ENCODE results near the gene DCUN1D4.
A peak's percentile ranks its signal among the peaks of the same experiment; 100 is the strongest.
"Not testable (repeated sequence)": the region's sequence is repeated elsewhere in the genome, so short reads cannot be mapped to it uniquely, and the experiment has no call there.

DCUN1D4 gene

DNA sequence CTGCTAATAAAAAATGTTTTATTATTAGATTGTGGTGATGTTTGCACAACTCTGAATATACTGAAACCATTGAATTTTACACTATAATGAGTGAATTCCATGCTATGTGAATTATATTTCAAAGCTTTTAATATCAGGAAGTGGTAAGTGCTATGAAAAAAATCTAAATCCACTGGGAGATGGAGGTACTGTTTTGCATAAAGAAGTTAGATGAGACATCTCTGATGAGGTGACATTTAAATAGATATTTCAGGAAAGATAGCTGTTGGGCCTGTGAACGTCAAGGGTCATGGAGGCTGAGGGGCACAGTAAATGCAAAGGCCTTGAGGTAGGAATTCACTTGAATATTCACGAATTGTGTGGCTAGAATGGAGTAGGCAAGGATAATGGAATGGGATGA, 12.3 kb downstream of the DCUN1D4 start:
- no peak for DNase-seq (ENCODE audit: low spot score)

DNA sequence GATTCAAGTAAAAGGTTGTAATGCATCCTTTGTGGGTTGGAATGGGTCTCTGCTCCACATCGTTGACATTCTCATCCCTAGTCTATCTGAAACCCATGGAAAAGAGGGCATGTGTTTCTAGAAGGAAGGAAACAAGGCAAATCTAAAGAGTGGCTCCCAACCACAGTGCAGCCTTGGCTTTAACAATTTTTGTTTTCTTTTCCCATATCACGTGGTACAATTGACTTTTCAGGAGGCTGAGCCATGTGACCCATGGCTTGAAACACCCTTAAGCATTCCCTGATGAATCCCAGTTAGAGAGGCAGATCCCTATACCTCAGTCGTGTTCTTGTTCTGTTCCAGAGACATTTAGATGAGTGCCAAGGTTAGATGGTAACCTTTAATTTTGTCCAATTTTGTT, 12.8 kb downstream of the DCUN1D4 start:
- DNase-seq (ENCODE audit: low spot score) = no peak

DNA sequence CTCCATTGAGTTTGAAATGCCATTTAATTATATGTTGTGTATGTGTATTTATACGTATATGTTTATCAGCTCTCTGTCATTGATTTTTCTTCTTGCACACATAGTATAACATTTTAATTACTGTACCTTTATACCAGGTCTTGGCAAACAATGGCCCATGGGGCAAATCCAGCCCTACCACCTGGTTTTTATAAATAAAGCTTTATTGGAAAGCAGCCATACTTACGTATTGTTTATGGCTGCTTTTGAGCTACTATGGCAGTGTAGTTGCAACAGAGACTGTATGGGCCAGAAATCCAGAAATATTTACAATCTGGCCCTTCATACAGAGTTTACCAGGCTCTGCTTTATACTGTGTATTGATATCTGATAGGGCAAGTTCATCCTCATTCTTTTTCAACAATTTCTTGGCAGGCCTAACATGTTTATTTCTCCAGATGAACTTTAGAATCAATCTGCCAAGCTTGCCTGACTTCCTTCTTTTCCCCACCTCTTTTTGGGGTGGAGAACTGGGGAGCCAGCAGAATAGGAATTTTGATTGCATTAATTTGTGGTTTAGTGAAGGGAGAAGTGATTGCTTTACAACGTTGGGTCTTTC, 15.8 kb downstream of the DCUN1D4 start:
- no peak for DNase-seq (ENCODE audit: low spot score)

DNA sequence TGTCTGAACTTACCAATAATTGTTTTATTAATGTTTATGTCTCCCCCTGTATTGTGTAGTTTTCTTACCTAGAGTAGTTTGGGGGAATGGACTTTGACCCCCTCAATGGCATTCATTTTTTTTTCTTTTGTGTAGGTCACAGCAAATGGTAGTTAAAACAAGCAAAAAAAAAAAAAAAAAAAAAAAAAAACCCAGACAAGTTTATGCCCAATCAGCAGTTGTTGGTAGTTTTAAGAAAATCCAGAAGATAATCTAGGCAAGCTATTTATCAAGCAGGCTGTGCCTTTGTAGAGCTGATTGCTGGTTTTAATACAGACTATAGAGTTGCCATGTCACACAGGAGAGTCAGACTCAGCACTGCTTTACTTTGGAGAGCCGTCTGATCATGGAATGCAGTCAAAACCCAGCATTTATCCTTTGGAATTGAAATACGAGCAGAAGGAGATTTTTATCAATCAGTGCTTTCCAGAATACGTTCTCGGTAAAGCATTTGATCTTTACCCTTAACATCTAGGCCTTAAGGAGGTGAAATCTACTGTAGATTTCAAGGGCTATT, 16.6 kb downstream of the DCUN1D4 start:
- no peak for DNase-seq (ENCODE audit: low spot score)

DNA sequence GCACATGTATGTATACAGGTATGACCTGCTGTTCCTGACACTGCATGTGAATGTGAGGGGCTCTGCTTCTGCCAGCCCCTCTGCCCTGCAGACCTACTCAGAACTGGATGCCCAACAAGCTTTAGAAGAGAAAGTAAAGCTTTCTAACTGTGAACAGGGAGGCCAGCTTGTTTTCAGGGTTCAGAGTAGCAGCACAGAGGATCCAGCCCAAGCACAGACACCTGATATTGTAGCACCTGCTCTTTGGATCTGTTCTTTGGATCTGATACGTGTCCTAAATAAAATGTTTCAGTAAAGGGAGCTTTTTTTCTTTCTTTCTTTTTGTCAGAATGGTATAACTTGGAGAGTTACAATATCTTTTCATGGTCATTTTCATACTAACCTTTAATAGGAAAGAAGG, 19.2 kb downstream of the DCUN1D4 start:
- DNase-seq (ENCODE audit: low spot score) = no peak

DNA sequence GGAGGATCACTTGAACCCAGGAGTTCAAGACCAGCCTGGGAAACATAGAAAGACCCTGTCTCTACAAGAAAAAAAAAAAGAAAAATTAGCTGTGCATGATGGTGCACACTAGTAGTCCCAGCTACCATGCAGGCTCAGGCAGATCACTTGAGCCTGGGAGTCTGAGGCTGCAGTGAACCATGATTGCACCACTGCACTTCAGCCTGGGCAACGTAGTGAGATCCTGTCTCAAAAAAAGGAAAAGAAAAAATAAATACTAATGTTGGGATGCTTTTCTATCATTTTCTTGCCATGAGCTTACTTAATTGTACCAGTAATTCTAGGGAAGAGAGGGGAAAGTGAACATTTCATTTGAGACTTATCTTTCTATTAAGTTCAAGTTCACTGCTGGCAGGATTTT, 19.8 kb downstream of the DCUN1D4 start:
- DNase-seq (ENCODE audit: low spot score) = no peak

DNA sequence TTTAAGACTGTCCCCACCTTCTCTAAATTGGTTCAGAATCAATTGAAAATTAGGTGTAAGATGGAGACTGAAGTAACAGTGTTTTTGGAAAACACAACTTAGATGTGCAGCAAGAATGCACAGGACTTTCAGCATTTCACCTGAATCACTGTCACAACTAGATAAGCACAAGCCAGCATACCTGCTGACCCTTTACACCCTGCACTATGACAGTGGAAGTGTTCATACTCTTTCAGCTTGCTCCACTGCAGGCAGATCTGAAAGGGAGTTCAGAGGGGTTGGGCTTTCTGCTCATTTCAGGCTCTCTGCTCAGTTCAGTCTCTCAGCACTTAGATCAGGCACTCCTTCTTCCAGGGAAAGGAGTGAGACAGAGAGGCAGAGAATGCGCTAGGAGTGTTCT, 22.8 kb downstream of the DCUN1D4 start:
- no peak for DNase-seq (ENCODE audit: low spot score)

DNA sequence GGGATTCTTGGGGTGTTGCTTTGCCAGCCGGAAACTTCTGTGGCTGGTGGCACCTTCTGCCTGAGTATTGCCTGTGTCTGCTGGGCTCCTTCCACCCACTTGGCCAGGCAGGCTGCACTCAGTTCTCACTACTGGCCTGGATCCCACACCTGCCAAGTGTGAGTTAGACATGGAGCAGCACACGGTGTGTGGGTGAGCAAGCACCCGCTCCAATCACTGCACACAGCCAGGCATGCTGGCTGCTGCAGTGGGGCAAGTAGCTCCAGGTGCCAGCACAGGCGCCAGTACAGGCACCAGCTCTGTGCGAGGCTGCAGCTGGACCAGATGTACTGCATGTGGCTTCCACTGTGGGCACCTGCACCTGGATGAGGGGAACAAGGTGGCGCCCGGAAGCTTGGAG, 23.9 kb downstream of the DCUN1D4 start:
- no peak for DNase-seq (ENCODE audit: low spot score)

DNA sequence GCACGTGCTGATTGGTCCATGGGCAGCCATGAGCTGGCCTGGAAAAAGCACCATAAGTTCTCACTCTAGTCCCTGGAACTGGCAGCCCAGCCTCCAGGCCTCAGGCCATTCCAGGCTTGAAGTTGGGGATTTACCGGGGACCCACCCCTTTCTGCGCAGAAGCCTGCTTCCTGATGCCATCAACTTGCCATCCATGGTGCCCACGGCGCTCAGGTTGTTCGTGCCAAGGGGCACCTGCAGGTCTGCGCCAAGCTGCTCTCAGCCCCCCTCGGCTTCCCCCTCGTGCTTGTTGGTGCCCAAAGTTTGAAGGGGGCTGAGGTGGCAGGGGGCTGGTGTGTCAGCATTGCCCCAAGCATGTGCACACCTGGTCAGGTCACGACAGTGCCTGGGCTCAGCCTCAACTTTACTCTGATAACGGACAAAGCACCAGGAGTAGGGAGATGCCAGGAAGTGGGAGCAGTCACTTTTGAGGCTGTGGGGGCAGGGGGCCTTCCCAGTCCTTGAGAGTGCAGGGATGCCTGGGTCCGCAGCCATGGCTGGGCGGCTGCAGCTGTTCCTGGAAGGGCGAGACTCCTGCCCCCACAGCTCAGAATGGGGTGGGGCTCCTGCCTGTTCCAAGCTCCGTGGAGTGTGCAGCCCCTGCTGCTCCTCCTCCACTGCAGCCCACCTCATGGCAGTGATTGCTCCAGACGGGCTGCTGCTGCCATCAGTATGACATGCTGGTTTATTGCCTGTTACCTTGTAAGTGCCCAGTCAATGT, 24.9 kb downstream of the DCUN1D4 start:
- no peak for DNase-seq (ENCODE audit: low spot score)

DNA sequence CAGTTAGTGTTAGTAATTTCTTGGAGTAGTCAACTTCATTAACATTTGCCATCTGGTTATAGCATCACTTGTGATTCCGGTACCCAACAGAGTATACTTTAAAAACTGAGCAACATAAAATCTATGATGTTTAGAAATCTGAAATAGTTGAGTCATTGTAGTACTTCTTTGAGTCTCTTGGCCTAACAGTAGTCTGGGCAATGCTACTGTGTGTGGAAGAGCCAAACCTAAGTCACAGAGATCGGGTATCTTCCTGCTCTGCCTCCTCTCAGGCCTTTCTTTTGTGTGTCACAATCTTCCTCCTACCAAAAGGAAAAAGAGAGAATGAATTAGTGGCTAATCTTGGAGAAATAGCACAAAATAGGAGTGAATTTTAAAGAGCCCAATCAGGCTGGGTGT, 25.5 kb downstream of the DCUN1D4 start:
- no peak for DNase-seq (ENCODE audit: low spot score)

DNA sequence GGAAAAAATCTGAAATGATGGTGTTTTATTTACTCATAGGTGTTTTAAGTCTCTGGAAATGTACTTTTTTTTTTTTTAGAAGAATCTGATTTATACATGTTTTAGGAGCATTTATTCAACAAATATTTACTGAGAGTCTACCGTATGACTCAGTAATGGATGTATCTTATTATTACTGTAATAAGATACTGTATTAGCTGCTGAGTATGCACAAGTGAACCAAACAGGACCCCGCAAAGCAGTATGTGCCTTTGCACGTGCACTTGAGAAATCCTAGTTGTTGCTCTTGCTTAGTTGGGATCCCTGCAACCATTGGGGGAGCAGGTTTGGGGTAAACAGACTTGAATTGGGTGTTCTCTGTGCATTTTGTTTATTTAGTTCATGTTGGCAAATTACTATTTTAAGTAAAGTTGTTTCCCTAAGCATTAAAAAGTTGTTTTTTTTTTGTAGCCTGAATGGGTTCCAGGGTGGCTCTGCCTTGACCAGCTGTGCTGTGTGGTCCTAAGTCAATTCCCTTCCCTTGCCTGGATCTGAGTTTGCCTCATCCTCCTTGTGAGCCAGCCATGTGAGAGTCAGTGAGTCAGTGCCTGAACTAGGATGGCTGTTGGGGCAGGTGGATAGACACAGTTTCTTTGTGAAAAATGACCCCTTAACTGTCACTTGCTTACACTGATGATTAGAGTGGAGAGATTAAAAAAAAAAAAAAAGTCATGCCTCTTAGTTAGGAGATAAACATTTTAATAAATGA, 27.7 kb downstream of the DCUN1D4 start:
- no peak for DNase-seq (ENCODE audit: low spot score)

DNA sequence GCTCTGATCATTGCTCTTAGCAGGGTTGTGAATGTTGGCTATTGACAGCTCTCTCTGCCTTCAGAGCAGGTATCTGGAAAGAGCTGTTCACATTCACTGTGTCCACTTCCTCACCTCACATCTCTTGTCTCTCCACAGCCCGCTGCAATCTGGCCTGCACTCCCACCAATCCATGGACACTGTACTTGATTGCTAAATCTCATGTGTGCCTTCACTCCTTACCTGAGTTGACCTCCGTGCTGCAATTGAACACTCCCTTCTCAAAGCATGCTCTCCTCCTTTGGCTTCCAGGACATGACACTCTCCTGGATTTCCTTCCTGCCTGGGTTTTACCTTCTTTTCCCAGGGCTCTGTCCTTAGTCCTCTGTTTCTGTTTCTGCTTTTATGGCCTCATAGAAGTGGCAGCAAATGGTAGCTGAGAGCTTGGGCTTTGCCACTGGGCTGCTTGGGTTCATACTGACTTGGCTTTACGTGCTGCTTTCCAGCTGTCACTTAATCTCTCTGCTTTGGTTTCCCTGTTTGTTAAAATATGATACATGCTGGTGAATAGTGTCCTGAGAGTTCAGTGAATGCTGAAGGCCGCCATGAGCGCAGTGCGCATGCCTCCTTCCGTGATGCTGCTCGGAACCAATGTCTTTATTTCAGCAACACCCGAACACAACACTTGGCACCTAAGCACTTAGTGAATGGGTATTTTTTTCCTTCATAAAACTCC, 29.5 kb downstream of the DCUN1D4 start:
- no peak for DNase-seq (ENCODE audit: low spot score)

DNA sequence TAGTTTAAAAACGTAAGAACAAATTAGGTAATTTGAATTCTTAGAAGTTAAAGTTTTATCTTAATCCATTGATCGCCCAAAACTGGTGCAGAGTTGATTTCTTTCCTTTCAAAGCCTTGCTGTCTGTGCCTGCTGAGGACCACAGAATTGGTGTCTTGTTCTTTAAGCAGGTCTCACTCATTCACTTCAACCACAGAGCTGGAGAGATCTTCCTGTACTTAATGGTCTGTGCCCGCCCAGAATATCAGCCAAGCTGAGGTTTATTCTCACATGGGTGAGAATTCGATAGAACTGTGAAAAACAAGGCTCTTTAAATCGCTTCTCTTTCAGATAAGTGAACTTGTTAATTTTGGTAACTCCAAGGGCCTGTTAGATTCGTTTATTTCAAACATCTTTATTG, 31.6 kb downstream of the DCUN1D4 start:
- no peak for DNase-seq (ENCODE audit: low spot score)

DNA sequence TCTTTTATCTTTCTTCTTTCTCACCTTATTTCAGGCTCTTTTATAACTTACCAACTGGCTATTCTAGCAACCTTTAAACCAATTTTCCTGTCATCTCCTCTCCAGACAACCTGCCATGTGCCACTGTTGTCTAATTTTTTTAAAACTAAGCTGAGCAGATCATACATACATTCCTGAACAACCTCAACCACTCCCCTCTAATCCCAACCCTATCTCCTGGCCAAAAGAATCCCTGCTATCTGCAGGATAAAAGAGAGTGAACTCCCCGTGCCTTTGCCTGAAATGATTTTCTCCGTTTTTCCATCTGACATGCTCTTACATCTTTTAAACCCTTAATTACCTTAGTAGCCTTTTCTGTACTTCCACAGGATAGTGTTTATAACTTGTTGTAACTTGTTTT, 35.5 kb downstream of the DCUN1D4 start:
- no peak for DNase-seq (ENCODE audit: low spot score)

DNA sequence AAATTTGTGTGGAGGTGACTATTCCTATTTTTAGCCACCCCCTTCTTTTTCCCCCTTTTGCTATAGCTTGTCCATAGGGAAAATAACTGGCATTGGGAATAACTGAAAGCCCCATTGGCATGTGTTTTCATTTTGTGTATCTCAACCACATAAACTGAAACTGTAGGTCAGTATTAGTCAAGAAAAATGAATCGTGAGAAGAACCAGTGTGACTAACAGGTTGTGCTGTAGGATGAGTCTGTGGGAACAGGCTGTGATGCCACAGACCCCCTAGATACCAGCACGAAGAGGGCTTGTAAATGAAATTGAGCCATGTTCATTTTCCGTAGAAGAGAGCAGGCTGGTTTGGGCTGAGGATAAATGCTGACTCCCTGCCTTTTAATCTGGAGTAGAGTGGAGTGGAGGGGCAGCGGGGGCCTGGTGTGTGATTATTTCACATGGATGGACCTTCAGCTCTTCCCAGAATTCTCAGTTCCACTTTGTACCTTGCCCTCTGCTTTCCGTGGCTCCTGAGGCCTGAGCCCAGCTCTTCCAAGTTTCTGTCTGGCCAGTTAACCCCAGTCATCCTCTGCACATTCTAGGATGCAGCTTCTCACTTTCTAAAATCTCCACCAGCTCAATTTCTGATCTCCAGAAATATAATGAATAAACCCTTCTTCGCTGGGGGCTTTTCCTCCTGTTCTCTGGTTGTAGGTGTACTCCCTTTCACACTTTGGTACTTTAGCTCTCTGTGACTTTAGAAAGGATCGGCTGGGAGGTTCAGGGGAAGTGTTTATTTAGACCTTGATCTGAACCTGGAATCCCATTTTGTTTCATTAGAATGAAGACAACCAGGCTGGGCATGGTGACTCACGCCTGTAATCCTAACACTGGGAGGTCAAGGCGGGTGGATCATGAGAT, 37.3 kb downstream of the DCUN1D4 start:
- DNase-seq (ENCODE audit: low spot score) = no peak

DNA sequence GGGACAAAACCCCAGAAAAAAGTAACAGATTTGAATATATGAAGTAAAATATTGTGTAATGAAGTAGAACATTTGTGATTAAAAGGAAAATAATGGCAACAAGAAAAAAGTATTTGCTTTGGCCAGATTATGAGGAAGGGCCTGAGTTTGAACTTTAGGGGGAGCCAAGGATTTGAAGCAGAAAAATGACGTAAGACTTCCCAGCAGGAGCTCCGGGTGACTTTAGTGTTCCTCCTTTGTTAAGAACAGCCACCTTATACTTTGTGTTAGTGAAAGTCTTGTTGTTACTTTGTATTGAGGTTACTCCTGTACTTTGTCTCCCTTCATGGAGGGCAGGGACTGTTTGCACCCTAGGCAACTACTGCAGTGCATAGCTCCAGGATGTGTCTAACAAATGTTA, 41.1 kb downstream of the DCUN1D4 start:
- no peak for DNase-seq (ENCODE audit: low spot score)

DNA sequence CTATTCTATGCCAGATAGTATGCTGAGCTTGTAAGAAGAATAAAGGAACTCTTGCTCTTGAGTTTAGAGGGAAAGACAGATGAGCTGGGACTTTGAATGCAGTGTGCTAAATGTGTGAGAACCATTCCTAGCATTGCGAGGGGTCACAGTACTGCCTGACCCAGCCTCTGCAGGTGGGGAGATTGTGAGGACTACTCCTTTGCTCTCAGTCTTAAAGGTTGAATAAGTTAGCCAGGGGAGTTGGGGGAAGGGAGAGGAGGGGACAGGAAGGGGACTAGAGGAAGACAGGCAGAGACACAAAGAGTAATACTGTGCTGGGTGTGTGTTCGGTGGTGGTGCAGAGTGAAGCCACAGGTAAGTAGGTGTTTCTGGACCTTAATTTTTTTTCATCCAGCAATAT, 41.7 kb downstream of the DCUN1D4 start:
- DNase-seq (ENCODE audit: low spot score) = no peak

DNA sequence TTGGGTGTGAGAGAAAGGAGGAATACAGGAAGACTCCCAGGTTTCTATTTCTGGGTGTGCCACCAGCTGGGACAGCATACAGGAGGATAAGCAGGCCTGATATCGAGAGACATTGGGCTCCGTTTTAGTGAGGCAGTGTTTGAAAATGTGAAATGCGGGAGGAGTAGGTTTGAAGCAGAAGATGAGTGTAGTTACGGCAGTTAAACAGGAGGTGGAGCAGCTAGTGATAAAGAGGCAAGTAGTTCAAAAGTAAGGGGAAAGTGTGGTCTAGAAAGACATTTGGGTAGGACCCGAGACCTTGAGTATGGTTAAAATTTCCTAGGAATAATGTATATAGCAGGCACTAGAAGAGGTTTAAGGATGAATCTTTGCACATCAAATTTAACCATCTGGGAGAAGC, 42.4 kb downstream of the DCUN1D4 start:
- peak; percentile 24 for DNase-seq (ENCODE audit: low spot score)

DNA sequence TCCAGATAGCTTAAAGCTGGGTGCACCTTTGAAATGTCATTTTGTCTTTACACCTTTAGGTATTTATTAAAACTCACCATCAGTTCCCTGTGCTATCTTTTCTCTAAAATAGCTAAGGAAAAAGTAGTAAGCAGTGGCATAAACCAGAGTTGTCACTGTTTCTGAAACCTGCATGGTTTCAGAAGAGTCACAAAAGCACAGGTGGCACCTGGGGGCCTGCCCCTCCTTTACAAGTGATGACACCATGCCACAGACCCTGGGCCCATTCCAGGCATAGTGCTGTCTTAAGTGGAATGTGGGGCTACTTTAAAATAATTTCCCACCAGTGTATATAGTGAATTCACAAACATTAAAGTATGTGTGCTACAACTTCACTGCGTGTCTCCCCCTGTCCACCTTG, 47.8 kb downstream of the DCUN1D4 start:
- no peak for DNase-seq (ENCODE audit: low spot score)

DNA sequence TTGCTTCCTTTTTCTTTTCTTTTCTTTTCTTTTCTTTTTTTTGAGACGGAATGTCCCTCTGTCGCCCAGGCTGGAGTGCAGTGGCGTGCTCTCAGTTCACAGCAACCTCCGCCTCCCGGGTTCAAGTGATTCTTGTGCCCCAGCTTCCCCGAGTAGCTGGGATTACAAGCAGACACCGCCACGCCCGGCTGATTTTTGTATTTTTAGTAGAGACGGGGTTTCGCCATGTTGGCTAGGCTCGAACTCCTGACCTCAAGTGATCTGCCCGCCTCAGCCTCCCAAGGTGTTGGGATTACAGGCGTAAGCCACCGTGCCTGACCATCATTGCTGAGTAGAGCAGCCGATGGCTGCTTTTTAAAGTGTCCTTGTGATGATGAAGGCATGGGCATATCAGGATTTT, 50.4 kb downstream of the DCUN1D4 start:
- DNase-seq (ENCODE audit: low spot score) = not testable (repeated sequence)

DNA sequence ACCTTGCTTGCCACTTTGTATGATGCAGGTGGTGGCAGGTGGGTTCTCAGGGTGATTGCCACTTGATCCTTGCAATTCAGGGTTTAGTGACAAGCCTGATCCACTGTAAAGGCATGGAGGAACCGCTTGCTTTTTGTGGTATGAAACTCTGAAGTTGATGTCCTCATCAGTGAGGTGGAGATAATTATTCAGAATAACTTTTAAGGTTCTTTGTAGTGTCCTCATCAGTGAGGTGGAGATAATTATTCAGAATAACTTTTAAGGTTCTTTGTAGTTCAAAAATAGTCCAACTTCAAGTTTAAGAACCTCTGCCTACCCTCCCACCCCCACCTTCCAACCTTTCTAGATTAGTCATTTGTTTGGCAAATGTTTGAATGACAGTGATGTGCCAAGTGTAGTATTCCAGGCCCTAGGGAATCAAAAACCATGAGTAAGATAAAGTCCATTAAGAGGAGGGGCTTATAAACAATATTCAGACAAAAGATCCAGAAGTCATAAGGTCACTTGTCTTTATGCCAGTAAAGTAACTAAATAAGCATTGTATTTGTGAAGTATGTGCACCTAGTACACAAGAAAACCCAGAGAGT, 51.2 kb downstream of the DCUN1D4 start:
- no peak for DNase-seq (ENCODE audit: low spot score)

Data from pons (tissue), 1 donor.